ENCODE results near the gene ZNF436.

Gene ZNF436

GRCh38 chr1:23416964-23417363 is 47.3 kb upstream of the ZNF436 start:
- Histone ChIP-seq H3K27ac (ENCODE audit: low read depth, low read length) (no peak overlapping the region), H3K27me3 (ENCODE audit: low read length) (no peaks in the 10 kb centered on the region)

DNA sequence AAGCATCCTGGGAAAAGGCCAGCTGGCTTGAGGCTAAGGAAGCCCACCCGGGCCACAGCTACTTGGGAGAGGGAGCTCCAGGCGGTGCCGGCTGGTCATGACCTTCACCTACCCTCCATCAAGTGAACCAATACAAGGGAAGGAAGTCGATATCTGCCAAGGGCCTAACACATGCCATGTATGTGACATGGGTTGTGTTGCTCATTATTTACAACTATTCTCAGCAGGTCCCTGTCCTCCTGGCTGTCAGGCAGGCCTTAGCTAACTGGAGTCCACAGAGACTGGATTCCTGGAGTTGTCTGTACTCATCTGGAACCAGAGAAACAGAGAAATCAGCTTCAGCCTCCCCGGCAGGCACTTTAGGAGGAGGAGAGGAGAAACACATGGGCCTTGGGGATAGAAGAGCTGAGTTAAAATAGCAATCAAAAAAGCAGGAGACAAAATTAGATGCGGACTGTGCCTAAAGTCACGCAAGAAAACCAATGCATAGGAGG is 39.2 kb upstream of the ZNF436 start:
- Histone ChIP-seq H3K4me3 (ENCODE audit: insufficient read depth, low read length, poor library complexity, severe bottlenecking) (no peak overlapping the region), H4K20me1 (ENCODE audit: low read depth, low read length) (no peaks in the 10 kb centered on the region), H3K79me2 (ENCODE audit: insufficient read depth, low read length) (no peaks in the 10 kb centered on the region), H3K4me2 (ENCODE audit: low read depth, low read length, poor library complexity, severe bottlenecking) (no peak overlapping the region), H2AFZ (ENCODE audit: low read depth, low read length, severe bottlenecking) (no peak overlapping the region), H3K36me3 (ENCODE audit: low read length) (no peaks in the 10 kb centered on the region), H3K9me2 (replicated peaks; ENCODE audit: insufficient read depth, low read length) (no peaks in the 10 kb centered on the region), H3F3A (ENCODE audit: insufficient read depth) (no peaks in the 10 kb centered on the region), H3K27me3 (ENCODE audit: low read length) (no peaks in the 10 kb centered on the region), H3K9me3 (ENCODE audit: insufficient read depth, low read length) (no peaks in the 10 kb centered on the region), H3K27ac (ENCODE audit: low read depth, low read length) (no peak overlapping the region), H3K9ac (ENCODE audit: low read length) (no peak overlapping the region)
- TF ChIP-seq, protein P1, sequence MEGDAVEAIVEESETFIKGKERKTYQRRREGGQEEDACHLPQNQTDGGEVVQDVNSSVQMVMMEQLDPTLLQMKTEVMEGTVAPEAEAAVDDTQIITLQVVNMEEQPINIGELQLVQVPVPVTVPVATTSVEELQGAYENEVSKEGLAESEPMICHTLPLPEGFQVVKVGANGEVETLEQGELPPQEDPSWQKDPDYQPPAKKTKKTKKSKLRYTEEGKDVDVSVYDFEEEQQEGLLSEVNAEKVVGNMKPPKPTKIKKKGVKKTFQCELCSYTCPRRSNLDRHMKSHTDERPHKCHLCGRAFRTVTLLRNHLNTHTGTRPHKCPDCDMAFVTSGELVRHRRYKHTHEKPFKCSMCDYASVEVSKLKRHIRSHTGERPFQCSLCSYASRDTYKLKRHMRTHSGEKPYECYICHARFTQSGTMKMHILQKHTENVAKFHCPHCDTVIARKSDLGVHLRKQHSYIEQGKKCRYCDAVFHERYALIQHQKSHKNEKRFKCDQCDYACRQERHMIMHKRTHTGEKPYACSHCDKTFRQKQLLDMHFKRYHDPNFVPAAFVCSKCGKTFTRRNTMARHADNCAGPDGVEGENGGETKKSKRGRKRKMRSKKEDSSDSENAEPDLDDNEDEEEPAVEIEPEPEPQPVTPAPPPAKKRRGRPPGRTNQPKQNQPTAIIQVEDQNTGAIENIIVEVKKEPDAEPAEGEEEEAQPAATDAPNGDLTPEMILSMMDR (IDR thresholded peaks at IDR 0.05; ENCODE audit: insufficient read depth, low read length, poor library complexity, severe bottlenecking), result no peak
- no peak for TF ChIP-seq EZH2phosphoT487 (conservative IDR thresholded peaks at IDR 0.05; ENCODE audit: low read length)

More at GRCh38 chr1:23416964-23417363, 47.3 kb upstream of the ZNF436 start:
- H4K20me1 ChIP-seq (ENCODE audit: low read depth, low read length), result no peaks in the 10 kb centered on the region
- H3F3A ChIP-seq (ENCODE audit: insufficient read depth), result no peaks in the 10 kb centered on the region
- TF ChIP-seq EZH2phosphoT487 (conservative IDR thresholded peaks at IDR 0.05; ENCODE audit: low read length), result no peak
- TF ChIP-seq, protein P1 (IDR thresholded peaks at IDR 0.05; ENCODE audit: insufficient read depth, low read length, poor library complexity, severe bottlenecking), result no peak
- H3K4me2 ChIP-seq (ENCODE audit: low read depth, low read length, poor library complexity, severe bottlenecking), result no peak overlapping the region
- H3K9me2 ChIP-seq (replicated peaks; ENCODE audit: insufficient read depth, low read length), result no peaks in the 10 kb centered on the region
- H3K36me3 ChIP-seq (ENCODE audit: low read length), result no peaks in the 10 kb centered on the region
- no peak overlapping the region for H3K4me3 ChIP-seq (ENCODE audit: insufficient read depth, low read length, poor library complexity, severe bottlenecking)
- no peak overlapping the region for H3K9ac ChIP-seq (ENCODE audit: low read length)
- no peak overlapping the region for H2AFZ ChIP-seq (ENCODE audit: low read depth, low read length, severe bottlenecking)
- no peaks in the 10 kb centered on the region for H3K79me2 ChIP-seq (ENCODE audit: insufficient read depth, low read length)
- no peaks in the 10 kb centered on the region for H3K9me3 ChIP-seq (ENCODE audit: insufficient read depth, low read length)

- Histone ChIP-seq H3K27ac (ENCODE audit: low read depth, low read length) (no peak overlapping the region), H3K27me3 (ENCODE audit: low read length) (no peaks in the 10 kb centered on the region), H4K20me1 (ENCODE audit: low read depth, low read length) (no peaks in the 10 kb centered on the region), H2AFZ (ENCODE audit: low read depth, low read length, severe bottlenecking) (no peak overlapping the region), H3K4me3 (ENCODE audit: insufficient read depth, low read length, poor library complexity, severe bottlenecking) (no peak overlapping the region), H3K36me3 (ENCODE audit: low read length) (no peaks in the 10 kb centered on the region), H3K79me2 (ENCODE audit: insufficient read depth, low read length) (no peaks in the 10 kb centered on the region), H3K9me3 (ENCODE audit: insufficient read depth, low read length) (no peaks in the 10 kb centered on the region), H3K9me2 (replicated peaks; ENCODE audit: insufficient read depth, low read length) (no peaks in the 10 kb centered on the region), H3F3A (ENCODE audit: insufficient read depth) (no peaks in the 10 kb centered on the region), H3K4me2 (ENCODE audit: low read depth, low read length, poor library complexity, severe bottlenecking) (no peak overlapping the region), H3K9ac (ENCODE audit: low read length) (no peak overlapping the region)
- TF ChIP-seq, protein P1 (IDR thresholded peaks at IDR 0.05; ENCODE audit: insufficient read depth, low read length, poor library complexity, severe bottlenecking), result no peak
- TF ChIP-seq EZH2phosphoT487 (conservative IDR thresholded peaks at IDR 0.05; ENCODE audit: low read length), result no peak
Measured at GRCh38 chr1:23407016-23407630, 37.5 kb upstream of the ZNF436 start.
